HG03457 (cell line): ENCODE data around the gene FSD1.

Source experiments
- ATAC-seq: cut with Tn5 transposase; IDR thresholded peaks from one replicate; pipeline ENCODE4 v1.9.1; 2021; ENCODE audit warnings: moderate number of reproducible peaks; ENCODE audit not compliant: unreplicated experiment

The FSD1 gene

DNA sequence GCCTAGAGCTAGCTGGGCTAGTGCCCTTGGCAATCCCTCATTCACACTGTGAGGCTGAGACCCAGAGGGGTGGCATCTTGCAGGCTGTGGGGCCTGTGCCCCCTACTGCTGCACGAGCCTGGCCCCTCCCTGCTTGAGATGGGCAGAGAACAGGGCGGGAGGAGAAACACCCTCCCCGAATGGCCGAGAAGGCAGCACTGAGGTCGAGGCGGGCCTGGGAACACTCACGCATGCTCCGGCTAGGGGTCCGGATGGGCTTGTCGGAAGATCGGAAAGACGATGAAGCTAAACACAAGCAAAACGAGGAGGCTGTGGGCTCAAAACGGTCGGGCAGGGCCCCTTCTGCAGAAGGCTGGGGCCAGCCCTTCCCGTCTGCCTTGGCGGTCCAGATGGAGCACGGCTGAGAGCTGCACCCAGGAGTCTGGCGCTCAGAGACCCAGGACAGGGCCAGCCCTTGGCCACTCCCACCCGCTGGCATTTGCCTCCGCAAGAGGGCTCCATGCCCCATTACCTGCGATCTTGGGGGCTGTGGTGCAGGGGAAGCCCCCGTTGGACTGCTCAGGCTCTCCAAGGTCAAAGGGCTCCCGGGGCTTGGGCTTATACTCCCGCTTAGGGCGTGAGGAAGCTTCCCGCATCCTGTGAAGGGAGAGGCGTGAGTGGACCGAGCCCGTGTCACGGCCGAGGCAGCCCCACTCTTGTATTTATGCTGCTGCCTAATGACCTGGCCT, 57.9 kb downstream of the FSD1 start:
- ATAC-seq: no peak

DNA sequence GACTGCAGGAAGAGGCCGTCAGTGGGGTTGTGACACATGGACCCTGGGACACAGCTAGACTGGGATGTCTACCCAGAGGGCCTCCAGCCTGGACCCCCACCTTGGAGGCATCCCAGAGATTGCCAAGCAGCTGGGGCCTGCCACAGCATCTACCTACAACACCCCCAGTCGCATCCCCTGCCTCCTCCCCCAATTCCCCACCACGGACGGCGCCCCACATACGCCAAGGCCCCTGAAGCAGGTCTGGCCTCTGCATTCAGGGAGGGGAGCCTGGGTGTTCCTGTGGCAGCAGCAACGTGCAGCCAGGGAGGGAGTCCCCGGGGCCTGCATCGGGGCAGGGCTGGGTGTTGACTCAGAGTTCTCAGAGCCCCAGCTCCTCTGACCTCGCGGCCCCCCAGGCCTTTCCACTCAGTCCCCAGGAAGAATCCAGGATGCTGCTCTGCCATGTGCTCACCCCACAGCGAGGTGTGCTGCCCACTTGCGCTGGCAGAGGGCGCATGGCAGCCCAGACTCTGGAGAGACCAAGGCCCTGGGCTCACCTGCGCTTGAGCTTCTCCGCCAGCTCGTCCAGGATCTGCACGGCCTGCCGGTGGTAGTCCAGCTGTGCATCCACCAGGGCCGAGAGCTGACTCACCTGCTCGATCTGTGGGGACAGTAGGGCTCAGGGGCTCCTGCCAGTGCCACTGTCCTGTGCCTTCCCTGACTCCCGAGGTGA, 58.6 kb downstream of the FSD1 start:
- no peak for ATAC-seq

DNA sequence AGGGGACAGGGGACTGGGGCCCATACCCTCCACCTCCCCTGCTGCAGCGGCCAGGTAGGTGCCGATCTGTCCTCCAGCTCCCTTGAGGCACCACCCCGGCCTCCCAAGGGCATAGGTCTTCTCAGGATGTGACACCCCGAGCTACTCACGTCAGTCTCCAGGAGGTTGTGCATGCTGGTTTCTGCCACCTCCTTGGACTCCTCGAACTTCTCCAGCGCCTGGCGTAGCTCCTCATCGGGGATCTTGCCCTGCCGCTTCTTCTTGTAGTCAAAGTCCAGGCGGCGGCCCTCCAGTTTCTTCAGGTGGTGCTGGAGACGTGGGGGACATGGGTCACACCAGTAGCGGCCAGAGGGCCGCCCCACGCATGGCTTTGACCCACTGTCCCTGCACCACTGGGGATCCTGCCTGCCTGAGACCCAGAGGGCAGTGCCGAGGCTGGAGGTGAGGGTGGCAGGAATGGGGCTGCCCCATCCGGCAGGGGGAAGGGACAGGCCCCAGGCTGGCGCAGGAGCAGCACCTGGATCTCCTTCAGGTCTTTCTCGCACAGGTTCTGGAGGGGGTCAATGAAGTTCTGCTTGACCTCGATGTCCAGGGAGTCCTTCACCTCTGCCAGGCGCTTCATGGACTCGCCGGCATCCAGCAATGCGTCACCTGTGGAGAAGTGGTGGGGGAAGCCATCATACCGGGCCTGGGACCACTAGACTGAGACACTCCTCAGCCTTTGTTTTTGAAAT, 59.3 kb downstream of the FSD1 start:
- no peak for ATAC-seq

DNA sequence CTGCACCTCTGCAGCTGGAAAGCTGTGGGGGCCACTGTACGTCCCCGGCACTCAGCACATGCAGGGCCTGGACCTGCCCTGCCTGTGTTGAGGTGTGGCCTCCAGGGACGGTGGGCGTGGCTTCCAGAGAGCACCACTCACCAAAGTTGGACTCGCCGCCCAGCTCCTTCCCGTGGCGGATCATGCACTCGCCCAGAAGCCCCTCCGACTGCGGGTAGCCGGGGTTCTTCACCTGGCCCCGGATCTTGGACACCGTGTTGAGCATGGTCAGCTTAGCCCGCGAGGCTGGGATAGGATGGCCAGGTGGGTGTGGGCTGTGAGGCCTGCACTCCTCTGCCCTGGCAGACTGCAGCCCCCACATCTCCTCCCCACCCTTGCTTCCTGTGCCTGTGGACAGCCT, 60.9 kb downstream of the FSD1 start:
- ATAC-seq: no peak

DNA sequence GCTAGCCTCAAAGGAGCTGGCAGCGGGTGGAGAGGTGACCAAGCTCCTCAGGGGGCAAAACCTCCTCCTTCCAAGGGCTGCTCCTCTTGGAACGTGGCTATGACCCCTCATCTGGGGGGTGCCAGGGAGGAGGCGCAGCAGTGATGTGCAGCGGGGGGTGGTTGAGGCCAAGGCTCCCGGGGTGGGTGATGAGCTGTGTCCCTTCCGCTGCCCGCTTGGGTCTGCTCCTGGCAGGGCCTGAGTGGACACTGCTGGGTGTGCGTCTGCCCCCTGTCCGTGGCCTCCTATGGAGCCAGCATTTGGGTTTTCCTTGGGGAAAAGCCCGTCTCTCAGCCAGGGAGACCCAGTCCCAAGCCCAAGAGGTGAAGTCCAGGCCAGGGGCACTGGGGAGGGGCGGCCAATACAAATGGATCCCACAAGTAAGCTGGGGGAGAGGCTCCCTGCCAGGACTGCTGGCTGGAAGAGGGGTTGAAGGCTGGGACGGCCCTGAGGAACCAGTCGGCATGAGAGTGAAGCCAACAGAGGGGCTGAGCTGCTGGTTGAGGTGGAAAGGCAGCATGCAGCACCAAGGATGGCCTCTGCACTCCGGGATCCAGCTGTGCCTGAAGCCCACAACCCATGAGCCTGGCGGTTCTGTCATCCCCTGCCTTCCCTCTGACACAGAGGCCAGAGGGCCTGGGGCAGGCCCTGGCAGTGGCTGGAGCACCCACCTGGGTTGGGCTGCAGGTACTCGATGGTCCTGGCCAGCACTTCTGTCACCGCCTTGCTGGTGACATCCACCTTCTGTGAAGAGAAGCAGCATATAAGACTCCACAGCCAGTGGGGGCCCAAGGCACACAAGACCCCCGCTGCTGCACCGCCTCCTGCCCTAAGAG, 61.6 kb downstream of the FSD1 start:
- ATAC-seq: no peak

DNA sequence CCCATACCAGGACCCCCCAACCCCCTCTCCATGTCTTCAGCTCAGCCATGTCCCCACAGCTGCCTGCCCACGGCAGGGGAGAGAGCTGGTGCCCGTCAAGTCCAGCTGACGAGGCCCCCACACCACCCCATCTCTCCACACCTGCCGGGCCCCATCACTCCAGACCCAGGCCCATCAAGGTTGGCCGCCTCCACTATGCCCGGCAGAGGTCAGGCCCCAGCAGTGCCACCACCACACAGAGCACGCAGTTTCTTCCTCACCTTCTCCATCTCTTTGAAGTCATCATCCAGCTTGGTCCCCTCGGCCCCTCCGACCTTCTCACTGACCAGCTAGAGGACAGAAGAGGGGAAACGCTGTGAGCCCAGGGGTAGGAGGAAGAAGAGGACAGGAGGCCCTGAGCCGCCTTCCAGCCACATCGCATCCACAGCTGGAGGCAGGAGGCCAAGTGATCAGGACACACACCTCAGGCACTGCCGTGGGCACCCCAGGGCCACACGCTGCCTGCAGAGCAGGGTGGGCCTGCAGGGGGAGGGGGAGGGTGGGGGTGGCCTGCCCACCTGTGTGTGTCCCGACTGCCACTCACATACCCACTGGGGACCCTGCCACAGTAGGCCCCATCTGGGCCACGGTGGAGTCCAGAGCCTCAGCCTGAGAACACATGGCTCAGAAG, 62.4 kb downstream of the FSD1 start:
- no peak for ATAC-seq

DNA sequence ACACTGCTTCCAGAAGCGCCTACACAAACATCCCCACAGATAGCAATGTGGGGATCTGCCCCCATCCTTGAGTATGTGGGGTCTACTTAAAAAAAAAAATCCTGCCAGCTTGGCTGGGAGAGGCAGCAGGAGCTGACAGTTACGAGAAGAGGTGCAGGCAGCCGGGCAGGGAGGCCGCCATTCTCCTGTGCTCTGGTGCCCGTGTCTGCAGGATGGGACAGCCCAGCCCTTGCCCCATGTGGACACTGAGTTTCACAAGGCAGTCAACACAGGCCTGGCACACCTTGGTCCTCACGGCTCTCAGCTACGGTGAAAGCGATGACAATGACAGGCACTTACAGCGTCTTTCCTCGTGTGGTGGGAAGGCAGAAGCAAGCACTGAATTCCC, 62.9 kb downstream of the FSD1 start:
- ATAC-seq: no peak

DNA sequence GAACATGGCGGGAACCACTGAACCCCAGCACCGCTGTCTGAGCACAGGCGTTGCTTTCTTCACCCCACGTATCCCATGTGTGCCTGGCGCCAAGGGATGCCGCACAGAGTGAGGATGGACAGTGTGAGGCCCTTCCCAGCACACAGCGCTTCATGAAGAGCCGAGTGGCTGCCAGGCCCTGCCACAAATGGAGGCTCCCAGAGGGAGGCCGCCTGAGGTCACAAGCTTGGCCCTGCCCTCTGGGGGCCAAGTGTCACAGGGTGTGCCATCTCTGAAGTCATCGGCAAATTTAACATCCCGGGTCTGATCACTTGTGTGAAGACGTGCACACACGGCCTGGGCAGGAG, 63.4 kb downstream of the FSD1 start:
- ATAC-seq: no peak

DNA sequence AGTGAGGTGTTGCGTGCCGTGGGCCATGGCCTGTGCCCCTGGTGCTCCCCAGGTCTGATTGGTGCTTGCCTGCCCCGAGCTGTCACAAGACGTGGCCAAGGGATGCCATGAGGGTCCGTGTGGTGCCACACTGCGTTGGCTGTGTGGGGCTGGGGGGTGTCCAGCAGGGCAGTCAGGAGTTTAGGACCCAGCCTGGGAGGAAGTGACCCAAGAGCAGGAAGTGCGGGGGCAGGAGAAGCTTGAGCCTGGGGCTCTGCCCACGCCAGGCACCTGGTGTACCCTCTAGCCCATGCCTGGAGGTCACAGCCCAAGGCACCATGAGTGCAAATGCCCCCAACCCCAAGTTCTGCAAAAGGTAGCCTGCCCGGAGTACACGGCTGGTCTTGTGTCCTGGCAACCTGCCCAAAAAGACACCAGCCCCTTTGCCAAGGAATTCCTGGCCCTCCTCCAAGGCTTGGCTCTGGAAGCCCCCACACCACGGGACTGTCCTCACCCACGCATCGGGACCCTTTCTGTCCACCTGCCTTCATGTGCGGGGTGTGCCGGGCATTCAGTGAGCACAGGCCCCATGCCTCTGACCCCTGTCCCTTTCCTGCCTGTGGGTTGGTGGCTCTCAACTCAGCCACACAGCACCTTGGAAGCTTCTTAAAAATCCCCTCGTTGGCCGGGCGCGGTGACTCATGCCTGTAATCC, 63.9 kb downstream of the FSD1 start:
- no peak for ATAC-seq

DNA sequence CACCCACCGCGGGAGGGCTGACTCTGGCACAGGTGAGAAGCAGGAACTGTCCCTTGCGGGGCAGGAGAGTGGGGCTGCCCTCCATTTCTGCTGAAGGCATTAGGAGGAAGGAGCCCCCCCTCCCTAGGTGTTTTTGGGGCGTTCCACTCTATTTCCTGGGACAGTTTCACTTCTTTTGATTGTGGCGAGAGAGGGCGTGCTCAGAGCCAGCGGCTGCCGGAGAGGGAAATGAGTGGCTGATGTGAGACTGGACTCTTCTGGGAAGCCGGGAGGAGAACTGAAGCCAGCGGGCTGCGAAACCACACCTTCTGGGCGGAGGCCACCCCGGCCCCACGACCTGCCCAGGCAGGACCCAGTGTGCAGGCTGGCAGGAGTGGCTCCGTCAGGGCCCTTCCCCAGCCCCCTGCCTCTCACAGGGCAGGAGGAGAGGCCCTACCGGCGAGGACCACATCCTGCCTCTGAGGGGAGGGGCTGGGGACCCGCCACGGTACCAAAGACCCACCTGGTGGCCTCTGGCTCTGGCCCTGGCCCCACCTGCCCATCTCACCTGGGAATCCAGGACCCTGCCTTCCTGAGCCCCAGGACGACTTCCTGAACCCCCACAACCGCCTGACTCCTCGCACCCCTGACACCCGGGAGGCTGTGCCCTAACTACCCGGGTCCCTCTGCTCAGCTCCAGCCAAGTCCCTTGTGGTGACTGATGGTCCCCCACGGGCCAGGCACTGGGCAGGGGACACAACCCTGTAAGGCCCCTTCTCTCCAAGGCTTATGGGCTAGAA, 64.9 kb downstream of the FSD1 start:
- peak; percentile 42 for ATAC-seq

DNA sequence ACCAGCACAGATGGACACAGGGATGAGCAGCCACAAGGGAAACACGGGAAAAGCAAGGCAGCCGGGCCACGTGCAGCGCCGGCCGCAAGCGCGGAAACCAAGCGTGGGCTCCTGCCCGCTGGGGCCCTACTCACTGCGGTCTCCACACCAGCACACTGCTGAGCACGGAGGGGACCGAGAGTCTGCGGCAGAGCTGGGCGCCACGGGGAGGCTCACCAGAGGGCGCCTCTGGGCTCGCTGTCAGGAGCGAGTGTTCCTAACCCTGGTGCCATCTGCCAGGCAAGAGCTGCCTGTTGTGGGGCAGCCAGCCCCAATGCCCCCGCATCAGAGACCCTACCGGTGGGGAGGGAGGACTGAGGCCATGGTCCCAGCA, 65.5 kb downstream of the FSD1 start:
- peak; percentile 18 for ATAC-seq

DNA sequence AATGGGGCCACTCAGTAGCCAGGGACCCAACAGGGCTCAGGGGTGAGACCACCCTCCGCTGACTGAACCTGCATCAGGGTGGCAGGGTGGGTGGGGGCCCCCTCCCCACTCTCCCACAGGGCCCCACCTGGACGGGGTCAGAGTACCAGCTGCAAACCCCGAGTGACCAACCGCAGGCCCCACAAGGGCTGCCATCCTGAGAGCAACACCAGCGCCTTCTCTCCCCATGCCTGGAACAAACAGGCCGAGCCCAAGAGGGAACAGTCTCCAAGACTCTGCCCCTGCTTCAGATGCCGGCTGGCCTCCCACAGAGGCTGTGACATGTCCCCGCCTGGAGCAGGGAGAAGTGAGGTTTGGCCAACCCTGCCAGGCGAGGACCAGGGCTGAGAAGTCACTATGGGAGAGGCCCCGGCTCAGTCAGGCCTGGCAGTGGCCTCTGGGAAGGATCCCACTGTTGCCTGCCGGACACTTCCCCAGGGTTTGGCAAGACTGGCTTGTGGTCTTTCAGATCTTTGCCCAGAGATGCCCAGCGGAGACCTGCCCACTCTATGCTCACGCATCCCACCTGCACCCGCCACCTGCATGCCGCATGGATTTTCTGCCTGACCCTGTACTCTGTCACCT, 66.1 kb downstream of the FSD1 start:
- no peak for ATAC-seq

DNA sequence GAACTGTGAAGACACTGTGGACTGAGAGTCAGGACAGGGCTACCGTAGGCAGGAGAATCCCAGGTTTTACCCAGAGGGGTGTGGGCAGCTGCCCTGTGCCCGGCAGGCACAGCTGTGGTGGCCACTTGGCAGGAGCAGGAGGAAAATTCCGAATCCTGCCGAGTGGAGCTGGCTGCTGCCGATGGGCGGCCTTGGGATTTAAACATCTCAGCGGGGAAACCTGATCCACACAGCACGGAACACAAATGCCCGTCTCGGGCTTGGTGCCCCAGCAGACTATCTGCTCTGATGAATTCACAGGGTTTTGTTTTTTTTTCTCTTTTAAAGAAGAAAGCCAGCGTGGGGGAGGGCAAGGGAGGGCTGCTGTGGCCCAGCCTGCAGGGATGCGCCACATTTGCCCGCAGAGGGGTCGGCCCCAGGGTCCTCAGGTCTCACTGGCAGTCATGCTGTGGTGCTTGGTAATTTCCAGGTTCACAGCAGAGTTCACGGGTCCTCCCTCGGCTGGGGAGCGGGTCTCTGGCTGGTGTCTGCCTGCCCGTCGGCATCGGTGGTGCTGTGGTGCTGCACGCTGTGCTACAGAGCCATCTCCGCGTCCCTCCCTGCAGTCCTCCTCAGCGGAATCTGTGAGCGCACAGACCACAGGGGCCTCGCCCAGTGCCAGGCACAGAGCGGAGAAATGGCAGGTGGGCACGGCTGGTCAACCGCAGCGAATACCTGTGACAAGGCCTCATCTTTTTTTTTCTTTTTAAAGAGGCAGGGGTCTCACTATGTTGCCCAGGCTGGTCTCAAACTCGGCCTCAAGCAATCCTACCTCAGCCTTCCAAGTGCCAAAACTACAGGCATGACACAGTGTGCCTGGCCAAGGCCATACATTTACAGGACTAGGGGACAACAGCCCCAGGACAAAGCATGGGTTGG, 67.1 kb downstream of the FSD1 start:
- no peak for ATAC-seq

DNA sequence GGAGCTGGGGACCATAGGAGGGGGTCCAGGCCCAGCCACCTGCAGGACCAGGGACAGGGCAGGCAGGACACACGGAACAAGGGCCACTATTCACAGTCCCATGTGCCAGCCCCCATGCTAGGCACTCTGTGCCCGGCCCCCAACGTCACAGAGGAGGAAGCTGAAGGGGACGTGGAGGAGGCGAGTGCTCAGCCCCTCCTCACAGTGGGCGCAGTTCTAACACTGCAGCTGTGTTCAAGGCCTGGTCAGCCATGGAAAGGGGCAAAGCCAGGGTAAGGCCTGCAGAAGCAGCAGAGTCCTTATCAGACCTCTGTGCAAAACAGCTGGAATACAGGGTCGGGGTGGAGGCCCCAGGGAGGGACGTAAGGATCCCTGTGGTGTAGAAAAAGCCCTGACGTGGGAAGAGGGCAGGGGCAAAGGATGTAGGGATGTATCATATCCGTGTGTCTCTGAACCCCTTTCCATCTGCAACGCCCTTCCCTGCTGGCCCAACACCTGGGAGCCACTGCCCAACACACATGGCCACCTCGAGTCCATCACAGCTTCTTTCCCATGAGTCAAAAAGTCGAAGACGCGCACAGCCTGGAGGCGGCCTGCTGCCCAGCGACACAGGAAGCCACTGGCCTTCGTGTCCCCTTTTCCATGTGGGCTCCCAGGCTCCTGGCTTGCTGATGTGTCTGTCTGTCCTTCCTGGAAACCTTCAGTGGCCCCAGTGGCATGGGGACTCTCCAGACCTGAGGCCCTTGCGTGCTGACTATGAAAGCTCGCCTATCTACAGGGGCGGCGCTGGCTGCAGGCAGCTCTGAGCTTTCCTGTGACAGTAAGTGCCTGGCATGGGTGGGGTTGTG, 68.0 kb downstream of the FSD1 start:
- ATAC-seq: no peak

DNA sequence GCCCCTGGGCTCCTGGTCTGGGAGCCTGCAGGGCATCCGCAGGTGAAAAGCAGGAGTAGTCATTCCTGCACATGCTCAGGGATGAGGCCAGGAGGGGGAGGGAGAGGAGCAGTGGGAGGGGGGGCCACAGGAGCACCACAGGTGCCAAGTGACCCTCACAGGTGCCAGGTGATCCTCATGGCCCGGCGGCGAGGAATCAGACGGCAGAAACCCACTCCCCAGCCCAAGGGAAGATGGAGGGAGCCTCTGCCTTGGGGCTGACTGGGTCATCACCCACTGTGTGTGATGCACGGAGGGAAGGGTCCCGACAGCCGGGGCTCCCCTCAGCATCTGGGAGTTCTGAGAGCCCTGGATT, 68.6 kb downstream of the FSD1 start:
- ATAC-seq: no peak
